A549 (cell line): ENCODE data around the gene PCDH9. TPM values are rescaled to one million over a fixed set of nuclear protein-coding genes. Genes with fewer than 3 reads are reported as not detected.

ENCODE experiments used
- ATAC-seq, 2 experiments: fragments of 200-7000 bp in 1 of 2; fragments of >200 bp in 1 of 2; cut with Nextera tagmentation in 1 of 2; cut with Tn5 transposase in 1 of 2; 3 replicates each; pipeline versions ENCODE4 v1.8.0 to v1.9.1; 2018 to 2020; ENCODE audit warnings: mild to moderate bottlenecking in 1 of 2, moderate library complexity in 1 of 2
- CTCF ChIA-PET: fragments of 300-600 bp; sonication (Branson Sonifier 250); formaldehyde crosslinking; extraction: SDS; loops from one replicate; lab custom pipeline; 2021; ENCODE audit warnings: antibody characterized with exemption, inconsistent platforms; lab: Yijun Ruan, JAX
- POLR2A ChIA-PET: fragments of 350-600 bp; formaldehyde crosslinking; extraction: SDS; loops from one replicate; lab custom pipeline; 2021; ENCODE audit warnings: antibody characterized with exemption, inconsistent platforms; lab: Yijun Ruan, JAX
- DNase-seq, 2 experiments: peaks; one replicate each; pipeline versions ENCODE4 v3.0.0 to v3.0.0-alpha.2; 2011 to 2016; ENCODE audit warnings: low read depth in 1 of 2, low spot score in 1 of 2
- FAIRE-seq: peaks from 2 replicates; lab custom pipeline; 2011; peaks lifted over from hg19 to GRCh38; lab: Jason Lieb, UNC
- H3K27ac ChIP-seq, 2 experiments: fragments of >200 bp; sonication (Bioruptor Twin); formaldehyde crosslinking; 3 replicates each; pipeline ENCODE4 v1.5.1; 2016 to 2017
- H3K4me1 ChIP-seq: fragments of >200 bp; sonication (Bioruptor Twin); formaldehyde crosslinking; 3 replicates; pipeline ENCODE4 v1.6.1; 2016
- H3K4me2 ChIP-seq: fragments of >200 bp; sonication (Bioruptor Twin); formaldehyde crosslinking; 3 replicates; pipeline ENCODE4 v1.6.1; 2016
- H3K4me3 ChIP-seq: fragments of >200 bp; sonication (Bioruptor Twin); formaldehyde crosslinking; 3 replicates; pipeline ENCODE4 v1.5.1; 2016
- H3K9me3 ChIP-seq: fragments of >200 bp; sonication (Bioruptor Twin); formaldehyde crosslinking; 3 replicates; pipeline ENCODE4 v1.6.1; 2016
- CBX2 ChIP-seq: fragments of 200-600 bp; sonication (generic); IDR thresholded peaks from 2 replicates; pipeline ENCODE4 v1.6.1; 2016; ENCODE audit warnings: low read depth, mild to moderate bottlenecking, borderline replicate concordance
- EP300 ChIP-seq, 2 experiments: fragments of >200 bp; sonication (Bioruptor Twin); formaldehyde crosslinking; IDR thresholded peaks; 2 replicates in 1 of 2; 3 replicates in 1 of 2; pipeline ENCODE4 v1.6.1; 2016 to 2017
- FOSB ChIP-seq: fragments of 250-450 bp; sonication (Bioruptor Pico); IDR thresholded peaks from 2 replicates; pipeline ENCODE4 v1.5.0; 2020; ENCODE audit warnings: mild to moderate bottlenecking, moderate library complexity
- GATA3 ChIP-seq: IDR thresholded peaks from 2 replicates; pipeline ENCODE4 v1.6.1; 2012; ENCODE audit warnings: borderline replicate concordance
- HDAC2 ChIP-seq: fragments of 200-600 bp; sonication (generic); IDR thresholded peaks from 2 replicates; pipeline ENCODE4 v1.6.1; 2016
- HEYL ChIP-seq: fragments of 250-450 bp; sonication (Bioruptor Pico); IDR thresholded peaks from 2 replicates; pipeline ENCODE4 v1.8.0; 2021; ENCODE audit warnings: mild to moderate bottlenecking, moderate library complexity
- HOXA7 ChIP-seq: fragments of 250-450 bp; sonication (Bioruptor Pico); IDR thresholded peaks from 2 replicates; pipeline ENCODE4 v1.5.0; 2020; ENCODE audit warnings: mild to moderate bottlenecking, moderate library complexity
- HOXB13 ChIP-seq: fragments of 250-450 bp; sonication (Bioruptor Pico); IDR thresholded peaks from 2 replicates; pipeline ENCODE4 v1.5.0; 2020; ENCODE audit warnings: low read depth, mild to moderate bottlenecking, moderate library complexity
- JUN ChIP-seq, 2 experiments: fragments of >200 bp; sonication (Bioruptor Twin); formaldehyde crosslinking; IDR thresholded peaks; 2 replicates in 1 of 2; 3 replicates in 1 of 2; pipeline ENCODE4 v1.6.1; 2016 to 2017
- KDM1A ChIP-seq: fragments of 200-600 bp; sonication (generic); IDR thresholded peaks from 2 replicates; pipeline ENCODE4 v1.6.1; 2016; ENCODE audit warnings: low read depth, mild to moderate bottlenecking
- KDM5A ChIP-seq: fragments of 200-600 bp; sonication (generic); IDR thresholded peaks from 2 replicates; pipeline ENCODE4 v1.6.1; 2016; ENCODE audit warnings: antibody characterized with exemption, mild to moderate bottlenecking
- MAFK ChIP-seq: fragments of 450-650 bp; IDR thresholded peaks from 2 replicates; pipeline ENCODE4 v1.6.1; 2014; ENCODE audit not compliant: partially characterized antibody
- MYC ChIP-seq: IDR thresholded peaks from 2 replicates; pipeline ENCODE4 v1.6.1; 2012; ENCODE audit warnings: mild to moderate bottlenecking, inconsistent platforms, low read length, improper control_type of control experiment, borderline replicate concordance
- POLR2AphosphoS2 ChIP-seq: conservative IDR thresholded peaks from 2 replicates; pipeline ENCODE4 v1.6.1; 2012; ENCODE audit warnings: low read length, improper control_type of control experiment, inconsistent platforms
- RFX5 ChIP-seq: fragments of 450-650 bp; IDR thresholded peaks from 2 replicates; pipeline ENCODE4 v1.7.1; 2014; ENCODE audit warnings: antibody characterized with exemption, mild to moderate bottlenecking, moderate library complexity
- SREBF2 ChIP-seq: fragments of 450-650 bp; IDR thresholded peaks from 2 replicates; pipeline ENCODE4 v1.6.1; 2014; ENCODE audit warnings: mild to moderate bottlenecking, moderate library complexity
- USF2 ChIP-seq: fragments of 450-650 bp; IDR thresholded peaks from 2 replicates; pipeline ENCODE4 v1.6.1; 2014; ENCODE audit warnings: antibody characterized with exemption
- ZC3H11A ChIP-seq: fragments of 450-650 bp; IDR thresholded peaks from 2 replicates; pipeline ENCODE4 v1.6.1; 2014; ENCODE audit warnings: antibody characterized with exemption, mild to moderate bottlenecking
- WGBS: methylation state at CpG from one replicate; pipeline ENCODE4 v1.1.6; 2017; ENCODE audit errors: missing lambda C conversion rate; 5-methylcytosine and 5-hydroxymethylcytosine counted together
- polyA plus RNA-seq, 4 experiments: library from polyadenylated mRNA; depleted of rRNA in 3 of 4; stranded (reverse); fragments of >200 nt; fragmentation: RNase III in 1 of 4; extraction: RNeasy Plus Mini Kit Qiagen cat#74134 plus additional on column Dnase treatment in 1 of 4; gene quantifications; 2 replicates in 3 of 4; 3 replicates in 1 of 4; pipeline ENCODE4 v1.2.3, GENCODE V29; 2011 to 2017
- TF ChIP-seq, protein P1 (sequence below): IDR thresholded peaks from 2 replicates; pipeline ENCODE4 v1.6.1; 2012
- TF ChIP-seq, protein P2 (sequence below): fragments of 150-350 bp; IDR thresholded peaks from 2 replicates; pipeline ENCODE4 v1.6.1; 2014; ENCODE audit warnings: low read depth, mild to moderate bottlenecking, low read length

PCDH9 gene
- polyA plus RNA-seq, 2 of the 4 experiments (the other 2 are of a cell fraction) = 16.0 to 29.5 TPM

- Histone ChIP-seq H3K4me3 (no peak overlapping the region), H3K4me1 (peaks cover 7% of the 10 kb centered on the region; the same call in 1 of the 3 replicates), H3K4me2 (no peak overlapping the region), H3K9me3 (no peaks in the 10 kb centered on the region)
- DNase-seq = no peak
- POLR2A ChIA-PET = no interaction called here
- no peak for TF ChIP-seq KDM1A
- TF ChIP-seq, all 56 proteins: peak for 0
- FAIRE-seq (no peak), ATAC-seq (no peak)
- 40% methylated on average over 2 of the region's 2 CpGs for WGBS
- no peak overlapping the region for H3K27ac ChIP-seq
- CTCF ChIA-PET = no interaction called here
Measured at GRCh38 chr13:67042556-67042955, 187.6 kb downstream of the PCDH9 start.

- Histone ChIP-seq H3K4me3 (no peak overlapping the region), H3K27ac (peak overlapping the region in 1 of 2 experiments; percentile 25; a peak in 1 of 6 replicates), H3K9me3 (no peaks in the 10 kb centered on the region), H3K4me1 (no peaks in the 10 kb centered on the region), H3K4me2 (no peak overlapping the region)
- ATAC-seq = no peak
- POLR2A ChIA-PET = no interaction called here
- no peak for FAIRE-seq
- 91% methylated on average over 10 of the region's 10 CpGs for WGBS
- no peak for DNase-seq
- CTCF ChIA-PET = interaction anchor here (0.6 kb wide), 1 partner anchor 287 kb away, joined by 3 read pairs; no protein-coding TSS in a partner anchor
- TF ChIP-seq RFX5 (no peak), HEYL (CRISPR knock-in tag) (no peak), EP300 (IDR thresholded peaks at IDR 0.05) (no peak), ZC3H11A (no peak), POLR2AphosphoS2 (no peak), MAFK (no peak), CBX2 (no peak), GATA3 (no peak), USF2 (no peak), SREBF2 (no peak), JUN (IDR thresholded peaks at IDR 0.05) (no peak), FOSB (no peak), KDM5A (no peak), MYC (no peak), KDM1A (no peak), HOXA7 (no peak)
- TF ChIP-seq, protein P1, sequence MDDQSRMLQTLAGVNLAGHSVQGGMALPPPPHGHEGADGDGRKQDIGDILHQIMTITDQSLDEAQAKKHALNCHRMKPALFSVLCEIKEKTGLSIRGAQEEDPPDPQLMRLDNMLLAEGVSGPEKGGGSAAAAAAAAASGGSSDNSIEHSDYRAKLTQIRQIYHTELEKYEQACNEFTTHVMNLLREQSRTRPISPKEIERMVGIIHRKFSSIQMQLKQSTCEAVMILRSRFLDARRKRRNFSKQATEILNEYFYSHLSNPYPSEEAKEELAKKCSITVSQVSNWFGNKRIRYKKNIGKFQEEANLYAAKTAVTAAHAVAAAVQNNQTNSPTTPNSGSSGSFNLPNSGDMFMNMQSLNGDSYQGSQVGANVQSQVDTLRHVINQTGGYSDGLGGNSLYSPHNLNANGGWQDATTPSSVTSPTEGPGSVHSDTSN = no peak
- TF ChIP-seq, protein P2, sequence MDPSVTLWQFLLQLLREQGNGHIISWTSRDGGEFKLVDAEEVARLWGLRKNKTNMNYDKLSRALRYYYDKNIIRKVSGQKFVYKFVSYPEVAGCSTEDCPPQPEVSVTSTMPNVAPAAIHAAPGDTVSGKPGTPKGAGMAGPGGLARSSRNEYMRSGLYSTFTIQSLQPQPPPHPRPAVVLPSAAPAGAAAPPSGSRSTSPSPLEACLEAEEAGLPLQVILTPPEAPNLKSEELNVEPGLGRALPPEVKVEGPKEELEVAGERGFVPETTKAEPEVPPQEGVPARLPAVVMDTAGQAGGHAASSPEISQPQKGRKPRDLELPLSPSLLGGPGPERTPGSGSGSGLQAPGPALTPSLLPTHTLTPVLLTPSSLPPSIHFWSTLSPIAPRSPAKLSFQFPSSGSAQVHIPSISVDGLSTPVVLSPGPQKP = no peak
Measured at GRCh38 chr13:67036699-67037457, 193.3 kb downstream of the PCDH9 start.

DNA sequence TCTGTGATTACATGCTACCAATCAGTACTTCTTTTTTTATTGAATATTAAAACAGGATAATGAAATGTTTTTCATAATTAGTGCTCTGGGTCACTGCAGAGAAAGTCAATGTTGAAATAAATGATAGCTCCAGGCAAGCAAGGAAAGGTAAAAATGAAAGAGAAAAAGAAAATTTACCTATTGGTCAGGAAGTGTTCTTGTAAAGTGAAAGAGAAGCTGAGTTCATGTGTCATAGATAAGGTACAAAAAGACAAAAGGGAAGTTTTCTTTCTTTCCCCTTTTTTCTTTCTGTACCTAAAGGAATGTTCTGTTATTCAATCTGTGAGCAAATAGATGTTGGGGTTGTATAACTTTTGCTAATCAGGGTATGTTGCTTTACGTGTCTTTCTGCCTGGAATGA lies 197.0 kb downstream of the PCDH9 start:
- POLR2A ChIA-PET = interaction anchor here (0.7 kb wide), 1 partner anchor 32 kb away, joined by 3 read pairs; no protein-coding TSS in a partner anchor
- Histone ChIP-seq H3K27ac (no peak overlapping the region), H3K4me1 (no peaks in the 10 kb centered on the region), H3K9me3 (no peaks in the 10 kb centered on the region)
- CTCF ChIA-PET = no interaction called here
- no peak for FAIRE-seq
- TF ChIP-seq HDAC2 = no peak
- TF ChIP-seq HOXB13 (CRISPR knock-in tag) = no peak
- TF ChIP-seq, all 56 proteins: peak for 0
- DNase-seq (no peak), ATAC-seq (no peak)
- 48% methylated on average over 1 of the region's 1 CpG for WGBS
- Histone ChIP-seq H3K4me3 (no peak overlapping the region), H3K4me2 (0 out of 3 replicates have a peak overlapping the region, but pooled peaks have one; percentile 25)
